Measurements from ENCODE around the gene ZNF432.
"Not testable (repeated sequence)": the region's sequence is repeated elsewhere in the genome, so short reads cannot be mapped to it uniquely, and the experiment has no call there.

Gene ZNF432

DNA sequence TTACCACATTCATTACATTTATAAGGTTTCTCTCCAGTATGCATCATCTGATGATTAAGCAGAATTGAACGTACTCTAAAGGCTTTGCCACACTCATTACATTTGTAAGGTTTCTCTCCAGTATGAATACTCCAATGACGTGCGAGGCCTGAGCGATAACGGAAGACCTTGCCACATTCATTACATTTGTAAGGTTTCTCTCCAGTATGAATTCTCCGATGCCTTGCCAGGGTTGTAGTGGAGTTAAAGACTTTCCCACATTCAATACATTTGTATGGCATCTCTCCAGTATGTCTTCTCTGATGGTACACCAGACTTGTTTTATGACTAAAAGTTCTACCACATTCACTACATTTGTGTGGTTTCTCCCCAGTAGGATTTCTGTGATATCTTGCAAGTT, 16.8 kb upstream of the ZNF432 start:
- Histone ChIP-seq H3K36me3 (ENCODE audit: insufficient read depth) (peaks cover 11% of the 10 kb centered on the region; the same call in 1 of the 2 replicates), H3K4me3 (IDR thresholded peaks at IDR 0.05; ENCODE audit: insufficient read depth, low read depth, low read length) (no peak overlapping the region), H2AFZ (ENCODE audit: low read depth) (no peak overlapping the region), H3K27me3 (ENCODE audit: insufficient read depth, low read depth) (no peaks in the 10 kb centered on the region), H3K4me2 (no peak overlapping the region), H3K79me2 (ENCODE audit: insufficient read depth, low read depth) (no peaks in the 10 kb centered on the region), H3K9ac (no peak overlapping the region), H4K20me1 (ENCODE audit: insufficient read depth) (no peaks in the 10 kb centered on the region), H3K4me1 (ENCODE audit: low read depth, poor library complexity, severe bottlenecking) (no peaks in the 10 kb centered on the region), H3K27ac (no peak overlapping the region)
- TF ChIP-seq, protein P1, sequence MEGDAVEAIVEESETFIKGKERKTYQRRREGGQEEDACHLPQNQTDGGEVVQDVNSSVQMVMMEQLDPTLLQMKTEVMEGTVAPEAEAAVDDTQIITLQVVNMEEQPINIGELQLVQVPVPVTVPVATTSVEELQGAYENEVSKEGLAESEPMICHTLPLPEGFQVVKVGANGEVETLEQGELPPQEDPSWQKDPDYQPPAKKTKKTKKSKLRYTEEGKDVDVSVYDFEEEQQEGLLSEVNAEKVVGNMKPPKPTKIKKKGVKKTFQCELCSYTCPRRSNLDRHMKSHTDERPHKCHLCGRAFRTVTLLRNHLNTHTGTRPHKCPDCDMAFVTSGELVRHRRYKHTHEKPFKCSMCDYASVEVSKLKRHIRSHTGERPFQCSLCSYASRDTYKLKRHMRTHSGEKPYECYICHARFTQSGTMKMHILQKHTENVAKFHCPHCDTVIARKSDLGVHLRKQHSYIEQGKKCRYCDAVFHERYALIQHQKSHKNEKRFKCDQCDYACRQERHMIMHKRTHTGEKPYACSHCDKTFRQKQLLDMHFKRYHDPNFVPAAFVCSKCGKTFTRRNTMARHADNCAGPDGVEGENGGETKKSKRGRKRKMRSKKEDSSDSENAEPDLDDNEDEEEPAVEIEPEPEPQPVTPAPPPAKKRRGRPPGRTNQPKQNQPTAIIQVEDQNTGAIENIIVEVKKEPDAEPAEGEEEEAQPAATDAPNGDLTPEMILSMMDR (conservative IDR thresholded peaks at IDR 0.05; ENCODE audit: low read depth, low read length) = no peak

GRCh38 chr19:52056480-52056879, 7.8 kb upstream of the ZNF432 start:
- H2AFZ ChIP-seq (ENCODE audit: low read depth); H3K4me1 ChIP-seq (ENCODE audit: low read depth, poor library complexity, severe bottlenecking); H3K9ac ChIP-seq; H3K27ac ChIP-seq; H3K4me2 ChIP-seq; H3K4me3 ChIP-seq (IDR thresholded peaks at IDR 0.05; ENCODE audit: insufficient read depth, low read depth, low read length); H3K79me2 ChIP-seq (ENCODE audit: insufficient read depth, low read depth); H4K20me1 ChIP-seq (ENCODE audit: insufficient read depth); H3K36me3 ChIP-seq (ENCODE audit: insufficient read depth); H3K27me3 ChIP-seq (ENCODE audit: insufficient read depth, low read depth): not testable (repeated sequence)

DNA sequence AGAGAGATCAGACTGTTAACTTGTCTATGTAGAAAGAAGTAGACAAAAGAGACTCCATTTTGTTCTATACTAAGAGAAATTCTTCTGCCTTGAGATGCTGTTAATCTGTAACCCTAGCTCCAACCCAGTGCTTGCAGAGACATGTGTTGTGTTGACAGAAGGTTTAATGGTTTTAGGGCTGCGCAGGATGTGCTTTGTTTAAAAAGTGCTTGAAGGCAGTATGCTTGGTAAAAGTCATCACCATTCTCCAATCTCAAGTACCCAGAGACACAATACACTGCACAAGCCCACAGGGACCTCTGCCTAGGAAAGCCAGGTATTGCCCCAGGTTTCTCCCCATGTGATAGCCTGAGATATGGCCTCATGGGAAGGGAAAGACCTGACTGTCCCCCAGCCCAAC, 3.1 kb upstream of the ZNF432 start:
- not testable (repeated sequence) for H3K27me3 ChIP-seq (ENCODE audit: insufficient read depth, low read depth); H3K36me3 ChIP-seq (ENCODE audit: insufficient read depth); H4K20me1 ChIP-seq (ENCODE audit: insufficient read depth); H3K79me2 ChIP-seq (ENCODE audit: insufficient read depth, low read depth); H3K4me1 ChIP-seq (ENCODE audit: low read depth, poor library complexity, severe bottlenecking); H3K4me2 ChIP-seq; H3K27ac ChIP-seq; H2AFZ ChIP-seq (ENCODE audit: low read depth); H3K4me3 ChIP-seq (IDR thresholded peaks at IDR 0.05; ENCODE audit: insufficient read depth, low read depth, low read length); H3K9ac ChIP-seq

- H3K79me2 ChIP-seq (ENCODE audit: insufficient read depth, low read depth) = no peaks in the 10 kb centered on the region
- peaks cover 14% of the 10 kb centered on the region; the same call in 1 of the 2 replicates for H3K36me3 ChIP-seq (ENCODE audit: insufficient read depth)
- no peaks in the 10 kb centered on the region for H3K4me1 ChIP-seq (ENCODE audit: low read depth, poor library complexity, severe bottlenecking)
- no peak overlapping the region for H3K27ac ChIP-seq
- no peak overlapping the region for H3K4me3 ChIP-seq (IDR thresholded peaks at IDR 0.05; ENCODE audit: insufficient read depth, low read depth, low read length)
- TF ChIP-seq, protein P1 (conservative IDR thresholded peaks at IDR 0.05; ENCODE audit: low read depth, low read length) = no peak
- no peaks in the 10 kb centered on the region for H3K27me3 ChIP-seq (ENCODE audit: insufficient read depth, low read depth)
- no peaks in the 10 kb centered on the region for H4K20me1 ChIP-seq (ENCODE audit: insufficient read depth)
- H3K9ac ChIP-seq = no peak overlapping the region
- H2AFZ ChIP-seq (ENCODE audit: low read depth) = no peak overlapping the region
- H3K4me2 ChIP-seq = no peak overlapping the region
Observed at GRCh38 chr19:52039169-52039568, 9.5 kb downstream of the ZNF432 start.

DNA sequence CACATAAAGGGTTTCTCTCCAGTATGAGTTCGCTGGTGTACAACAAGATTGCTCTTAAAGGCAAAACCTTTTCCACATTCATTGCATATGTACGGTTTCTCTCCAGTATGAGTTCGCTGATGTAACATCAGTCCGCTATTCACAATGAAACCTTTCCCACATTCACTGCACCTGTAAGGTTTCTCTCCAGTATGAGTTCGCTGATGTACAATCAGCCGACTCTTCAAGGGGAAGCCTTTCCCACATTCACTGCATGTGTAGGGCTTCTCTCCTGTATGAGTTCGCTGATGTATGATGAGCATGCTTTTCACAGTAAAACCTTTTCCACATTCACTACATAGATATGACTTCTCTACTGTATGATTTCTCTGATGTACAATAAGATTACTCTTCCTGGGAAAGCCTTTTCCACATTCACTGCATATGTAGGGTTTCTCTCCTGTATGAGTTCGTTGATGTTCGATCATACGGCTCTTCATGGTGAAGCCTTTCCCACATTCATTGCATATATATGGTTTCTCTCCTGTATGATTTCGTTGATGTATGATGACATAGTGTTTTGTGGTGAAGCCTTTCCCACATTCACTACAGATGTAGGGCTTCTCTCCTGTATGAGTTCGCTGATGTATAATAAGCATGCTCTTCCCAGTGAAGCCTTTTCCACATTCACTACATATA, 14.4 kb downstream of the ZNF432 start:
- H3K9ac ChIP-seq = no peak overlapping the region

More for the DNA sequence above, 14.4 kb downstream of the ZNF432 start:
- peaks cover 2% of the 10 kb centered on the region; the same call in 1 of the 2 replicates for H3K36me3 ChIP-seq (ENCODE audit: insufficient read depth)
- no peak overlapping the region for H2AFZ ChIP-seq (ENCODE audit: low read depth)
- no peaks in the 10 kb centered on the region for H4K20me1 ChIP-seq (ENCODE audit: insufficient read depth)
- H3K4me2 ChIP-seq = no peak overlapping the region
- H3K27me3 ChIP-seq (ENCODE audit: insufficient read depth, low read depth) = no peaks in the 10 kb centered on the region
- H3K4me3 ChIP-seq (IDR thresholded peaks at IDR 0.05; ENCODE audit: insufficient read depth, low read depth, low read length) = no peak overlapping the region
- H3K27ac ChIP-seq = no peak overlapping the region
- H3K79me2 ChIP-seq (ENCODE audit: insufficient read depth, low read depth) = no peaks in the 10 kb centered on the region
- H3K4me1 ChIP-seq (ENCODE audit: low read depth, poor library complexity, severe bottlenecking) = no peaks in the 10 kb centered on the region
- TF ChIP-seq, protein P1 (conservative IDR thresholded peaks at IDR 0.05; ENCODE audit: low read depth, low read length) = no peak

Measured in KMS-11 (cell line).